ENCODE results near the gene PTPRG.

Gene PTPRG

GRCh38 chr3:62097121-62097520, 535.8 kb downstream of the PTPRG start:
- DNase-seq, result no peak

GRCh38 chr3:62098646-62099365, 537.4 kb downstream of the PTPRG start:
- no peak for DNase-seq

- DNase-seq, result no peak
These were observed 539.1 kb downstream of the PTPRG start for GRCh38 chr3:62100282-62100989.

GRCh38 chr3:62101488-62101887, 540.1 kb downstream of the PTPRG start:
- DNase-seq, result no peak

- no peak for DNase-seq
These were observed 542.2 kb downstream of the PTPRG start for GRCh38 chr3:62103531-62103930.

GRCh38 chr3:62109534-62109933, 548.2 kb downstream of the PTPRG start:
- no peak for DNase-seq

GRCh38 chr3:62110443-62111225, 549.3 kb downstream of the PTPRG start:
- DNase-seq, result no peak

- no peak for DNase-seq
These were observed 551.7 kb downstream of the PTPRG start for GRCh38 chr3:62113092-62113491.

GRCh38 chr3:62114763-62115162, 553.4 kb downstream of the PTPRG start:
- DNase-seq, result no peak

GRCh38 chr3:62117903-62118548, 556.7 kb downstream of the PTPRG start:
- no peak for DNase-seq

- no peak for DNase-seq
These were observed 557.8 kb downstream of the PTPRG start for GRCh38 chr3:62119139-62119538.

- no peak for DNase-seq
These were observed 561.4 kb downstream of the PTPRG start for GRCh38 chr3:62122819-62123218.

GRCh38 chr3:62125380-62125779, 564.0 kb downstream of the PTPRG start:
- DNase-seq, result no peak

GRCh38 chr3:62127116-62127515, 565.7 kb downstream of the PTPRG start:
- DNase-seq, result no peak

GRCh38 chr3:62128051-62128450, 566.7 kb downstream of the PTPRG start:
- no peak for DNase-seq

GRCh38 chr3:62128681-62129080, 567.3 kb downstream of the PTPRG start:
- no peak for DNase-seq

GRCh38 chr3:62131050-62131449, 569.7 kb downstream of the PTPRG start:
- DNase-seq, result no peak

GRCh38 chr3:62131620-62132019, 570.2 kb downstream of the PTPRG start:
- no peak for DNase-seq

GRCh38 chr3:62132027-62132602, 570.7 kb downstream of the PTPRG start:
- no peak for DNase-seq

- no peak for DNase-seq
These were observed 571.6 kb downstream of the PTPRG start for GRCh38 chr3:62133015-62133414.

- no peak for DNase-seq
These were observed 572.7 kb downstream of the PTPRG start for GRCh38 chr3:62134061-62134496.

- DNase-seq, result no peak
These were observed 574.4 kb downstream of the PTPRG start for GRCh38 chr3:62135741-62136140.

- no peak for DNase-seq
These were observed 578.6 kb downstream of the PTPRG start for GRCh38 chr3:62139957-62140356.

Measured in activated naive CD4-positive, alpha-beta T cell treated with Interleukin-2 at 50 U/mL for 16 hours (primary cell).